PC-9 (cell line): ENCODE measurements around the gene NFKBIA.

ENCODE experiments used
- CTCF ChIP-seq: fragments of 200-600 bp; sonication (generic); conservative IDR thresholded peaks from 2 replicates; pipeline ENCODE4 v1.6.1; 2017; ENCODE audit warnings: mixed run types, antibody characterized with exemption, mild to moderate bottlenecking, moderate library complexity
- EZH2 ChIP-seq: fragments of 200-600 bp; sonication (generic); IDR thresholded peaks from 2 replicates; pipeline ENCODE4 v1.8.0; 2017; ENCODE audit warnings: antibody characterized with exemption, low read depth

- TF ChIP-seq CTCF (no peak), EZH2 (no peak)
Observed at GRCh38 chr14:35410858-35411257, 6.3 kb upstream of the NFKBIA start.
